Measurements from ENCODE around the gene CLCN6. TPM values are rescaled to one million over a fixed set of nuclear protein-coding genes. Genes with fewer than 3 reads are reported as not detected.

The CLCN6 gene
- total RNA-seq, 2 donors from 2014 or later = 14.8 to 16.6 TPM

DNA sequence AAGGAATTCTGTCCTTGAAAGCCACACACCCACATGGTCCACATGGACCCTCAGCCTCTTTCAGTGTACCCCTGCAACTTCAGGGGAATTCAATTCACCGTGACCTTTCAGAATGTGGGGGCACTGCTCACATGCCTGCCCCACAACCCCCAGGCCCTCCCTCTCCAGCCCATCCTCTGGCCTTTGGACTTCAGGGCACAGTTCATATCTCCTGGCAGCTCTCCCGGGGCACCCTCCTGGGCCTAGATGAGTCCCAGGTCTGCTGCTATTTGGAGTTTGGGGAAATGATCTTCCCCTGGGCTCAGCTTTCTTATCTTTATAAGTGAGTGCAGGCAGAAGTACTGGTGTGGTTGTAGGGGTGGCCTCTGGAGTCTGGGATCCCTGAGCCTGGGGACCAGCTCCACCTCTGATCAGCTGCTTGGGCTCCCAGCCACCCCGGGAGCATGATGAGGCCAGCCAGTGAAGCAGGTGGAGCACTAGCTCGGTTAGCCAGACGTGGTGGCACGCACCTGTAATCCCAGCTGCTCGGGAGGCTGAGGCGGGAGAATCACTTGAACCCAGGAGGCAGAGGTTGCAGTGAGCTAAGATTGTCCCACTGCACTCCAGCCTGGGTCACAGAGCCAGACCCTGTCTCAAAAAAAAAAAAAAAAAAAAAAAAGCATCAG, 28.2 kb upstream of the CLCN6 start:
- DNase-seq (ENCODE audit: low spot score in 2 of 2) (no peak), ATAC-seq (no peak)
- Mint-ChIP-seq H3K27ac (peak overlapping the region in 1 of 2 donors; percentile 60), H3K36me3 (no peaks in the 10 kb centered on the region), H3K9me3 (no peaks in the 10 kb centered on the region)

DNA sequence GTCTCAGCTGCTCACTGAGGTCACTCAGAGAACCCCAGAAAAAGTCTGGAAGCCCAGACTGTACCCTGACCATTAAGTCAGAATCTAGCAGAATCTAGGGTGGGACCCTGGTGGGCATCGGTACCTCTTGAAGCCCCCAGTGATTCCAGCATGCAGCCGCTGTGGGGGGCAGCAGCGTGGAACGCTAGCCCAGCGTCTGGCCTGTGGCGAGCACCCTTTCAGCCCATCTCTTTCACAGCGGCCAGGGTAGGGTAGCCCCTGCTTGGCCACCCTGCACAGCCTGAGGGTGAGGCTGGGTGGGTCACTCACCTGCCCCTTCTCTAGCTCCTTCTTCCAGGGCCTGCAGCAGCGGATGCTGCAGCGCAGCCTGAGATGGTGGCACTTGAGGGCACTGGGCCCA, 27.7 kb upstream of the CLCN6 start:
- Mint-ChIP-seq H3K9me3 (no peaks in the 10 kb centered on the region), H3K36me3 (no peaks in the 10 kb centered on the region), H3K27ac (no peak overlapping the region)
- ATAC-seq (no peak), DNase-seq (ENCODE audit: low spot score in 2 of 2) (no peak)

DNA sequence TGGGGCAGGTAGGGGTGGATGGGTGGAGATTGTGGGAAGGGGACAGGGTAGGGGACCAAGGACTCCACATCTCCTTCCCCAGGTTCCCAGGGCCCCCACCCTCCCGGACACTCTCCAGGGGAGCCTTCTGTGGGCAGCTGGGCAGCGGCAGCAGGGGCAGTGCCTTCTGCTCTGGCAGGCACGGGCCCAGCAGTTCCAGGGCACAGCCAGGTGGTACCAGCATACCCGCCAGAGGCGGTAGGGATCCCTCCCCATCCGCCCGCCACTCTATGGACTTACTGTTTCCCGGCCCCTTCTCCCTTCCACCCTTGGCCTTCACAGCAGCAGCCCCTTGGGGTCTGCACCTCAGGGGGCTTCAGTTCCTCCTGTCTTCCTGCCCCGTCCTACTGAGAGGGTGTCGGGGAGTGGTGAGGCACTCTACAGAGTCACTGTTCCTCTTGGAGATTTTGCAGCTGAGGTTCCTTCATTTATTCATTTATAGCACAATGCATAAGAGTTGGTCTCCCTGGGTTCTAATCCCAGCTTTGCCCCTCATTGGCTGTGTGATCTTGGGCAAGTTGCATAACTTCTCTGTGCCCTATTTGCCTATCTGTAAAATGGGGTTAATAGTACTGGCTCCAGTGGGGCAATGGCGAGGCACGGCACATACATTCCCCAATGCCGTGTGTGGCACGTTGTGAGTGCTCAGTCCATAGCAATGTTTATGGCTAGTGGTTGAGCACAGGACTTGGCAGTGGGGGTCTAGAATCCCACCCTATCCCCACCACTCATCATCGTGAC, 27.0 kb upstream of the CLCN6 start:
- no peak overlapping the region for H3K27ac Mint-ChIP-seq
- ATAC-seq (no peak), DNase-seq (ENCODE audit: low spot score in 2 of 2) (no peak)

DNA sequence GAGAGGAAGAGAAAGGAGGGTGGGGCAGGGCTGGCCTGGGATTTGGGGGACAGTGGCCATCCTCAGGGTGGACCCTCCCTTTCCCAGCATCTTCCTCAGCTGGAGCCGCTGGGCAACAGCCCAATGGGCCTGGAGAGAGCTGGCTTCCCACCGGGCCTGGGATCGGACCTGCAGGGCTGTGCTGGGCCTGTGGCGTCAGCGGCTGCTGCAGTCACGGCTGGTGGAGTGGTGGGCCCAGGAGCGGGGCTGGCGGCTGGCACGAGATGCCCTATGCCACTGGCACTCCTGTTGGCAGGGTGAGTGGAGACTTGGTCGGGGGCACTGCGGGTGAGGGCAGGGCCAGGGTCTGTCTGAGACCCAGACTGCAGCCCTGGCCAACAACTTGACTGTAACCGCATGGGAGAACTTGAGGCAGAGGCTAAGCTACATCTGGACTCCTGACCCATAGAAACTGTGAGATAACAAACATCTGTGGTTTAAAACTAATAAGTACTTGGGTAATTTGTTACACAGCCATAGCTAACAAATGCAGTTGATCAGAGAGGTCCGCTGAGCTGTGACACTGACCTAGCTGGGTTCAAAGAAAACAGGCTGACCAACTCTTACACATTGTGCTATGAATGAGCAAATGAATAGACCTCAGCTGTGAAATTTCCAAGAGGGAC, 26.1 kb upstream of the CLCN6 start:
- ATAC-seq (no peak), DNase-seq (ENCODE audit: low spot score in 2 of 2) (no peak)
- H3K36me3 Mint-ChIP-seq = no peaks in the 10 kb centered on the region
- H3K9me3 Mint-ChIP-seq = no peaks in the 10 kb centered on the region
- H3K27ac Mint-ChIP-seq = no peak overlapping the region

More for the DNA sequence above, 27.0 kb upstream of the CLCN6 start:
- no peaks in the 10 kb centered on the region for H3K9me3 Mint-ChIP-seq
- H3K36me3 Mint-ChIP-seq = no peaks in the 10 kb centered on the region

DNA sequence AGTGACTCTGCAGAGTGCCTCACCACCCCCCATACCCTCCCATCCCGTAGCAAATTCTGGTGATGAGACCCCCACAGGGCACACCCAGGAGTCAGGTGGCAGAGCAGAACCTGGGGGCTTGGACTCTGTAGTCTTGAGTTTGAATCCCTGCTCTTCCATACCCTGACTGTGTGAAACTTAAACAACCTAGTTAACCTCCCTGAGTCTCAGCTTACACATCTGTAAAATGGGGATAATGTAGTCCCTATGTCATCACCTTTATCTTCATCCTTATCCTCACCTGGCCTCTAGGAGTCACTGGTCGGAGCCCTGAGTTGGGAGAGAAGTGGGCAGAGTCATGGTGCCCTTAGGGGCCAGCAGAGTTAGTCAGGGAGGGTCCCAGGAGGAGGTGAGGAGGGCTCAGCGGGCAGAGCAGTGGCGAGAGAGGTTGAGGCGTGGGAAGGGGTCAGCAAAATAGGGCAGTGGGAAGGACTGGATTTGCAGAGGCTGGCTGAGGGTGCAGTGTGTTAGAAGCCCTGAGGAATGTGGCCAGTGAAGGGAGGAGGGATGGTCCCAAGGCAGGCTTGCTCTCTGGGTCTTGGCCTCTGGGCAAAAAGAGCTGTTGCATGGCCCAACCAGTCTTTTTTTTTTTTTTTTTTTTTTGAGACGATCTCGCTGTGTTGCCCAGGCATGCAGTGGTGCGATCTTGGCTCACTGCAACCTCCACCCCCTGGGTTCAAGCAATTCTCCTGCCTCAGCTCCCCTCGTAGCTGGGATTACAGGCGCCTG, 25.4 kb upstream of the CLCN6 start:
- DNase-seq (ENCODE audit: low spot score in 2 of 2) (no peak), ATAC-seq (no peak)
- Mint-ChIP-seq H3K36me3 (no peaks in the 10 kb centered on the region), H3K9me3 (no peaks in the 10 kb centered on the region), H3K27ac (no peak overlapping the region)

DNA sequence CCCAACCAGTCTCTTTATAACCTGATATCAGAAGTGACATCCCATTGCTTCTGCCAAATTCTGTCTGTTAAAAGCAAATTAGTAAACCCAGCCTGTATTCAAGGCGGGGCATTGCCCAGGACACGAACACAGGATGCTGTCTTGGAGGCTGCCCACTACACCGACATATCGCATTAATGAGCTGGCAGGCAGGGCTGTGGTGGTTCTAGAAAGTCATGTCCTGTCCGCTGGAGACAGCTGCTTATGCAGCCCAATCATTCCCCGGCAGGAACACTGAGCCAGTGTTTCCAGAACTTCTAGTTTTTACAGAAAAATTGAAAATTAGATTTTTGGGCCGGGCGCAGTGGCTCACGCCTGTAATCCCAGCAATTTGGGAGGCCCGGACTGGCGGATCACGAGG, 24.7 kb upstream of the CLCN6 start:
- Mint-ChIP-seq H3K9me3 (no peaks in the 10 kb centered on the region), H3K36me3 (no peaks in the 10 kb centered on the region)
- no peak for DNase-seq (ENCODE audit: low spot score in 2 of 2)

DNA sequence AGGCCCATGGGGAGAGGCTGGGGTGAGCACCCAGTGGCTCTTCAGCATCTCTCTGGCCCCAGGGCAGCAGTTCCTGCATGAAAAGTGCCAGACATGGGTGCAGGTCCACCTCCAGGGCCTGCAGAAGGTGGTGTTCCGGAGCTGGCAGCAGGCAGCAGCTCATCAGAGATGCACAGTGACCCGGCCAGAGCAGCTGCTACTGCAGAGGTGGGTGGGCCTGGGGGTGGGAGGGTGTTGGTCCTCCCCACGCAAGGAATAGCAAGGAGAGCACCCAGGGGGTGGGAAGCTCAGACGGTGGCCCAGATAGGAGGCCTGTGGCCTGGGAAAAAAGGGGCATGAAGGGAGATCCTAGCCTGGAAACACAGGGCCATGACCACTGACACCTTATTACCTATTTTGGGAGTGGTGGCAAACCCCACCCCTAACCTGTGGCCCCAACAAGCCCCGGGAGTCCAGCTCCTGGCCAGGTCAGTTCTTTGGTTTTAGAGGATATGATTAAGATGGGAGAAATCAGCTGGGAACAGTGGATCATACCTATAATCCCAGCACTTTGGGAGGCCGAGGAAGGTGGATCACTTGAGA, 23.8 kb upstream of the CLCN6 start:
- H3K9me3 Mint-ChIP-seq = no peaks in the 10 kb centered on the region
- ATAC-seq (no peak), DNase-seq (ENCODE audit: low spot score in 2 of 2) (no peak)
- no peak overlapping the region for H3K27ac Mint-ChIP-seq
- no peaks in the 10 kb centered on the region for H3K36me3 Mint-ChIP-seq

More for the DNA sequence above, 24.7 kb upstream of the CLCN6 start:
- H3K27ac Mint-ChIP-seq = no peak overlapping the region
- no peak for ATAC-seq

DNA sequence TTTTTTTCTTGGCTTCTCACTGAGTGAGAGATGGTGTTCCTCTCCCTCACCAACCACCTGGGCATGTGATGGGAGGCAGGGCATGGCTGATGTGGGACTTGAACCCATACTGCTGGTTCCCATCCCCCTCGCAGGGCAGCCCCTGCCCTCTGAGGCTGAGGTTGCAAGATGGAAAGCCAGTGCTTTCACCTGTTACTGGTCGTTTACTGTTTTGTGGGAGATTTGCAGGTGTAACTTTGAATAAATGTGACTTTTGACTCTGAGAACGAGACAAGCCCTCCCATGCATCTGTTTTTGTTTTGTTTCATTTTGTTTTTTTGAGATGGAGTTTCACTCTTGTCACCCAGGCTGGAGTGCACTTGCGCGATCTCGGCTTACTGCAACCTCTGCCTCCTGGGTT, 22.4 kb upstream of the CLCN6 start:
- Mint-ChIP-seq H3K36me3 (no peaks in the 10 kb centered on the region), H3K9me3 (no peaks in the 10 kb centered on the region), H3K27ac (no peak overlapping the region)
- DNase-seq (ENCODE audit: low spot score in 2 of 2) (no peak), ATAC-seq (no peak)

DNA sequence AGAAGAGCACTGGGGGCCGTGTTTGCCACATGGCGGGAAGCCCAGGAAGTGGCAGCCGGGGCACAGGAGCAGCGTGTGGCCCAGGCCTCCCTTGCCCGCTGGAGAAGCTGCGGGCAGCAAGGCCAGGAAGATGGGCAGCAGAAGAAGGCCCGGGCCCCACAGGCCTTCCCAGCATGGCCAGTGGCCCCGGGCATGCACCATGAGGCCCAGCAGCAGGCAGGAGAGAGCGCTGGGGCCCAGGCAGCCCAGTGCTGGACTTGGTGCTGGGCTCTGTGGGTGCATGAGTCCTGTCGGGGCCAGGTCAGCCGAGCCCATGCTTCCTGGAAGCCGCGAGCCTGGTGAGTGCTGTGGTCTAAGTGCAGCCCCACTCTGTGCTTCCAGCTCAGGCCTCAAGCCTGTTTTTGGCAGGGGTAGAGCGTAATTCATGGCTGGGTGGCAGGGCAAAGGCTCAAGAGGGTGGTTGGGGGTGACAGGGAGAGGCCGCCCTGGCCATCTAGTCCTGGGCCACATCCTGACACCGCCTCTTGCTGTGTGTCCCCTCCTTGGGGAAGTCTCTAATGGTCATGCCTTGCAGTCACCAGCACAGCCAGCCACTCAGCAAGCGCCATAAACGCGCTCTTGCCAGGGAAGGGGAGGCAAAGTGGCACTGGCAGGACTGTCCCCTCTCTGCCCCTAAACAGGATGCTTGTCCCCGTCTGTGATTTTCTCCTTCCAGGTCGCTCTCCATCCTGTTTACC, 21.6 kb upstream of the CLCN6 start:
- no peak for DNase-seq (ENCODE audit: low spot score in 2 of 2)
- Mint-ChIP-seq H3K9me3 (no peaks in the 10 kb centered on the region), H3K27ac (no peak overlapping the region), H3K36me3 (no peaks in the 10 kb centered on the region)
- ATAC-seq = peak; percentile 19 to 21

DNA sequence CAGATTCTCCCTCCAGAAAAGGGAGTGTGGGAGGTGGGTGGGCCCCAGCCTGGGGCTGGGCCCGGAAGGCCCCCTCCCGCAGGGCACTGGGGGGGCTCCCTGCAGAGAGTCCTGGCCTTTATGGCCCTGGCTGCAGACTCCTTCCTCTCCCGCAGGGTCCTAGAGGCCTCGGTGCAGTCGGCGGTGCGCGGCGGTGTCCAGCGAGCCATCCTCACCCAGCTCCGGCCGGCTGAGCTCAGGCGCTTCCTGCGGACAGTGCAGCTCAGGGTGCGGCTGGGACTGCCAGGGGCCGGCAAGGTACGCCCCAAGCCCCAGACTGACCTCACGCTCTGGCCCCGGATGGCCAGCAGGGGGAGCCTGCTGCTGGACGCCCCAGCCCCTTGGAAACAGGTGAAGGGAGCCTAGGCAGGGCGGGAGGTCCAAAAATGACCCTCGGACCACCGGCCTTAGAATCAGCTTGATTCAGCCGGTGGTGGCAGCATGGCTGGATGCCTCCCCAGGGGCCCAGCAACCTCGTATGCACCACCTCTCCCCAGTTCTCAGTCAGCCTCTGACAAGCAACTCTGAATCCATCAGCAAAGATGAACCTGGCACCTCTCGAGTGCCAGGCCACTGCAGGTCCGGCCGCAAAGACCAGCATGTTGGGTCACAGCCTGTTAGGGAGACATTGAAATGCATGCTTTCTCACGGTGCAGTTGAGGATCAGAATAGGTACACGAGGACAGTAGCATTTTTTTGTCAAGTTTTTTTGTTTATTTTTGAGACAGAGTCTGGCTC, 20.8 kb upstream of the CLCN6 start:
- peak; percentile 86 to 93 for ATAC-seq
- H3K36me3 Mint-ChIP-seq = no peaks in the 10 kb centered on the region
- no peak overlapping the region for H3K27ac Mint-ChIP-seq
- no peaks in the 10 kb centered on the region for H3K9me3 Mint-ChIP-seq
- DNase-seq (ENCODE audit: low spot score in 2 of 2) = peak; percentile 62 to 70

DNA sequence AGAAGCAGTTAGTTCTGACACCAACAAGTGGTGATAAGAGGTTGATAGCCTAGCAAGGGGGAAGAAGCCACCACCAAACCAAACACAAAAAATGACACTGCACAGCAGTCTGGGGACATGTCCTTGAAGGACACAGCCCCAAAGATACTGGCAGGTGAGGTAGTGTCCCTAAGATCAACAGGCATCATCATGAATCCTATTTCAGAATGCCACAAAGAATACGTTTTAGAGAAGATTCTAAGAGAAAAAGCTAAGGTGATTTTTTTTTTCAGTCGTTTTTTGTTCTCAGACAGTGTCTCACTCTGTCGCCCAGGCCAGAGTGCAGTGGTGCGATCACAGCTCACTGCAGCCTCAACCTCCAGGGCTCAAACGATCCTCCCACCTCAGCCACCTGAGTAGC, 19.8 kb upstream of the CLCN6 start:
- Mint-ChIP-seq H3K27ac (no peak overlapping the region), H3K9me3 (no peaks in the 10 kb centered on the region), H3K36me3 (no peaks in the 10 kb centered on the region)
- no peak for ATAC-seq
- no peak for DNase-seq (ENCODE audit: low spot score in 2 of 2)

DNA sequence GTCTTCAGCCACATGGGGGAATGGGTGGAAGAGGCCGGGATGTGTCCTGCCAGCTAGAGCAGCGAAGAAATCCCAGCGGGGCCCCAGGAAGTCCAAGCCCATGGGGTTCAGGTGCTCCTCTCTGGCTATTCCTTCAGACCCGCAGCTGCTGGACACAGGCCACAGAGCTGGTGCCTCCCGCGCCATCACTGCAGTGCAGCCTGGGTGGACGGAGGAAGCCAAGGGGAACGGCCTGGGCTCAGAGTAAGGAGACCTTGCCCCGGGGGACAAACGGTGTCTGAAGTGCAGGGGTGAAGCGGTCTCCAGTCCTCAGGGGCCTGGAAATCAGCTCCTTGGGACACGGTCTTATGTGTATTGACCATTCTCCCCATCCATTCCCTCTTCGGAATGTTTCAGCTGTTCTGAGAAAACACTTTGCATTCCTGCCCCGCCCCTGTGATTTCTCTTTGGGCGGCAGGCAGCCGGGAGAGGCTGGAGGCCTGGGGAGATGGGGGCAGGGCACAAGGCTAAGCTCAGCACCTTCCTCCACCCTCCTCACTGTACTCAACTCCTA, 18.7 kb upstream of the CLCN6 start:
- no peak for DNase-seq (ENCODE audit: low spot score in 2 of 2)
- no peaks in the 10 kb centered on the region for H3K9me3 Mint-ChIP-seq

DNA sequence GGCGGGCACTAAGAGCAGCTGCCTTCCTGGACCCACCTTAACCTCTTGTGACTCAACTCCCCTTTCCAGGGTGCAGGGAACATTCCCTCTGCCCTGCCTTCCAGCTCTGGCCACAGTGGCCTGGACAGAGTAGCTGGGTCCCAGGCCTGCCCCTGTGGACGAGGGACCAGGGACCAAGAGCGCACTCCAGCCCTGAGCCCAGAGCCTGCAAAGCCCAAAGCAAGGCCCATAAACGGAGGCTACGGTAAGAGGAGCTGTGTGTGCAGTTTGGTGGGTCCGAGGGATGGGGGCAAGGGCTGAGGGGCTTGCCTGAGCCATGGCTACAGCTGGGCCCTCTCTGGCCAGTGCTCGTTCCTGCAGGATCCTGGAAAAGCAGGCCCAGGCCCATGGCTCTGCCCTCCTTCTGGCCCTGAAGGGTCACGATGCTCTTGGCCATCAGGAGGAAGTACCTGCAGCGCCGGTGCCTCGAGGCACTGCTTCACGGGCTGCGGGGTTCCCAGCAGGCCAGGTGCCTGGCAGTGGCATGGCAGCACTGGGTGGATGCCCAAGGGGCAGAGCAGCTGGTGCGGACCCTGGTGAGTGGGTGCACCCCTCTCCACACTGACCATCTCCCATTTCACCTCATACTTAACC, 18.1 kb upstream of the CLCN6 start:
- no peak for ATAC-seq
- H3K27ac Mint-ChIP-seq = no peak overlapping the region

More for the DNA sequence above, 18.7 kb upstream of the CLCN6 start:
- H3K27ac Mint-ChIP-seq = no peak overlapping the region
- ATAC-seq = no peak
- no peaks in the 10 kb centered on the region for H3K36me3 Mint-ChIP-seq

DNA sequence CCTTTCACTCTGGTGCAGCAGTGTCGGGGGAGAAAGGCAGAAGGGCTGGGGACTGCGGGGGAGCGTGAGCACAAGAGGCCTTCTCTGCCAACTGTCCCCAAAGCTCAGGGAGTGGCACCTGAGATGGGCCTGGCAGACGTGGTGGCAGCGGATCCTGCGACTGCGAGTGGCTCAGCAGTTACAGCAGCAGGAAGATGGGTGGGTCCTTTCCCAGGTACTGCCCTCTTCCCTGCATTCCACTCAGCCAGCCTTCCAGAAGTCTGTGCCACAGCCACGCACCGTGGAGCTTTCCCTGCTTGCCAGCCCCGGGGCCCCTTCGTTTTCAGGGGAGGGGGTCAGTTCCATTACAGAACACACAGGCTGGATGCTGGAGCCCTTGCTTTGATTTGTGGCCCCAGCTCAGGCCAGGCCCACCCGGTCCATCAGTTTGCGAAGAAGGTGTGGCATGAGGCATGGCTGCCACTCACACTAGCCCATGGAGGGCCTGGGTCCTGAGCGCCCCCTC, 17.4 kb upstream of the CLCN6 start:
- H3K27ac Mint-ChIP-seq = no peak overlapping the region
- no peaks in the 10 kb centered on the region for H3K9me3 Mint-ChIP-seq
- DNase-seq (ENCODE audit: low spot score in 2 of 2) (no peak), ATAC-seq (no peak)
- H3K36me3 Mint-ChIP-seq = no peaks in the 10 kb centered on the region

More for the DNA sequence above, 18.1 kb upstream of the CLCN6 start:
- Mint-ChIP-seq H3K9me3 (no peaks in the 10 kb centered on the region), H3K36me3 (no peaks in the 10 kb centered on the region)
- DNase-seq (ENCODE audit: low spot score in 2 of 2) = no peak

Measured in activated naive CD4-positive, alpha-beta T cell treated with anti-CD3 and anti-CD28 coated beads, Interleukin-2, amount 50 U/mL, for 72 hours (primary cell).